Upper lobe of left lung (tissue), 4 donors: ENCODE measurements around the gene FGF21.

Source experiments
- CTCF ChIP-seq, 6 experiments: fragments of 450-650 bp in 4 of 6; fragments of 200-600 bp in 2 of 6; sonication (generic) in 2 of 6; IDR thresholded peaks; one replicate each; pipeline ENCODE4 v1.5.1; 2016 to 2019; ENCODE audit warnings: antibody characterized with exemption in 6 of 6
- EP300 ChIP-seq, 4 donors: sonication (generic); formaldehyde crosslinking; IDR thresholded peaks; one replicate each; pipeline ENCODE4 v1.5.1; 2017; ENCODE audit warnings: antibody characterized with exemption in 4 of 4, control low read depth in 2 of 4
- POLR2A ChIP-seq, 4 donors: fragments of 450-650 bp; IDR thresholded peaks; one replicate each; pipeline ENCODE4 v1.5.1; 2016 to 2017; ENCODE audit warnings: antibody characterized with exemption in 4 of 4, mild to moderate bottlenecking in 2 of 4

GRCh38 chr19:48796298-48797083 lies 41.2 kb downstream of the FGF21 start:
- TF ChIP-seq CTCF (IDR thresholded peaks at IDR 0.05) (no peak), POLR2A (IDR thresholded peaks at IDR 0.05) (no peak), EP300 (IDR thresholded peaks at IDR 0.05) (no peak)
